Keratinocyte (primary cell): Measurements from ENCODE around the gene IFT74.

Experiments
- EZH2 ChIP-seq: IDR thresholded peaks from one replicate; pipeline ENCODE4 v1.6.1; 2012; ENCODE audit warnings: inconsistent platforms, mild to moderate bottlenecking, low read length, moderate library complexity
- TF ChIP-seq, protein P1 (sequence below), 3 experiments: IDR thresholded peaks in 1 of 3; conservative IDR thresholded peaks in 1 of 3; optimal IDR thresholded peaks in 1 of 3; 2 replicates in 2 of 3; 3 replicates in 1 of 3; pipeline versions ENCODE3 to v1.5.1; 2011; ENCODE audit warnings: low read length in 3 of 3, mild to moderate bottlenecking in 3 of 3, moderate library complexity in 2 of 3, control low read depth in 1 of 3, inconsistent platforms in 1 of 3; ENCODE audit not compliant: insufficient read depth in 2 of 3; ENCODE audit errors: extremely low read depth in 1 of 3

DNA sequence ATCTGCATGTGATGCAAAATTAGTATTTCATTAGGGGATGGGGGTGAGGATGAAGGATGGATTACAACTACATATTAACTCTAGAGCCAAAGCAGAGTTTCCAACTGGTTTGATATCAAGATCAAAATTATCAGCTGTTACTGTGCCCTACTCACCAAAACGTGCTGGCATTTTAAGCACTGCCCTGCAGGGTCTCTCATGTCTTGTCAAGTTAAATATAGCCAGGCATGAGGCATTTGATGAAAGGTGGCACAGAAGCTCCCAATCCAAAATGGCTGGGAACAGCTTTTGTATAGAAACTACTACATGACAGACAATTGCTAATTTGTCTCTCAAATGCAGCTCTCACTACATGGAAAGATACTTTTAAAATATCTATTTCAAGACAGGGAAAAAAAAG lies 36.5 kb upstream of the IFT74 start:
- TF ChIP-seq, protein P1, sequence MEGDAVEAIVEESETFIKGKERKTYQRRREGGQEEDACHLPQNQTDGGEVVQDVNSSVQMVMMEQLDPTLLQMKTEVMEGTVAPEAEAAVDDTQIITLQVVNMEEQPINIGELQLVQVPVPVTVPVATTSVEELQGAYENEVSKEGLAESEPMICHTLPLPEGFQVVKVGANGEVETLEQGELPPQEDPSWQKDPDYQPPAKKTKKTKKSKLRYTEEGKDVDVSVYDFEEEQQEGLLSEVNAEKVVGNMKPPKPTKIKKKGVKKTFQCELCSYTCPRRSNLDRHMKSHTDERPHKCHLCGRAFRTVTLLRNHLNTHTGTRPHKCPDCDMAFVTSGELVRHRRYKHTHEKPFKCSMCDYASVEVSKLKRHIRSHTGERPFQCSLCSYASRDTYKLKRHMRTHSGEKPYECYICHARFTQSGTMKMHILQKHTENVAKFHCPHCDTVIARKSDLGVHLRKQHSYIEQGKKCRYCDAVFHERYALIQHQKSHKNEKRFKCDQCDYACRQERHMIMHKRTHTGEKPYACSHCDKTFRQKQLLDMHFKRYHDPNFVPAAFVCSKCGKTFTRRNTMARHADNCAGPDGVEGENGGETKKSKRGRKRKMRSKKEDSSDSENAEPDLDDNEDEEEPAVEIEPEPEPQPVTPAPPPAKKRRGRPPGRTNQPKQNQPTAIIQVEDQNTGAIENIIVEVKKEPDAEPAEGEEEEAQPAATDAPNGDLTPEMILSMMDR (optimal IDR thresholded peaks at IDR 0.05 in 1 of 3, IDR thresholded peaks at IDR 0.05 in 1 of 3, conservative IDR thresholded peaks at IDR 0.05 in 1 of 3; ENCODE audit: extremely low read depth in 1 of 3, insufficient read depth in 2 of 3, low read length in 3 of 3), result no peak
- no peak for TF ChIP-seq EZH2
